ENCODE data around the gene SH3BGRL3. TPM values are rescaled to one million over a fixed set of nuclear protein-coding genes. Genes with fewer than 3 reads are reported as not detected.

Gene SH3BGRL3
- polyA plus RNA-seq, 3 donors: 478 to 1,744 (median 1,706) TPM

GRCh38 chr1:26290882-26291261 is 11.0 kb downstream of the SH3BGRL3 start:
- Mint-ChIP-seq H3K27me3 (ENCODE audit: low read depth in 3 of 3) (peaks cover 0 to 8% (median 3%) of the 10 kb centered on the region in 3 donors), H3K9me3 (no peaks in the 10 kb centered on the region), H3K36me3 (peaks cover 39 to 63% of the 10 kb centered on the region in 2 donors), H3K27ac (peak overlapping the region; percentile 96 to 100 (median 100)), H3K4me1 (peaks cover 79% of the 10 kb centered on the region), H3K4me3 (peak overlapping the region; percentile 56 to 79)
- H3K27me3 ChIP-seq (ENCODE audit: control insufficient read depth in 2 of 2, insufficient read depth in 2 of 2, low read length in 2 of 2): no peaks in the 10 kb centered on the region
- no peak for DNase-seq
- no peaks in the 10 kb centered on the region for H3K9me3 ChIP-seq (replicated peaks in 1 of 2; ENCODE audit: control insufficient read depth in 1 of 2, insufficient read depth in 1 of 2, low read length in 2 of 2)
- no peak overlapping the region for H2AFZ ChIP-seq (ENCODE audit: insufficient read depth, low read depth, low read length, poor library complexity, severe bottlenecking)
- WGBS (ENCODE audit: insufficient coverage): 47% methylated on average over 6 of the region's 11 CpGs
- no peaks in the 10 kb centered on the region for H4K20me1 ChIP-seq (ENCODE audit: insufficient read depth, low read length)
- TF ChIP-seq, protein P1, sequence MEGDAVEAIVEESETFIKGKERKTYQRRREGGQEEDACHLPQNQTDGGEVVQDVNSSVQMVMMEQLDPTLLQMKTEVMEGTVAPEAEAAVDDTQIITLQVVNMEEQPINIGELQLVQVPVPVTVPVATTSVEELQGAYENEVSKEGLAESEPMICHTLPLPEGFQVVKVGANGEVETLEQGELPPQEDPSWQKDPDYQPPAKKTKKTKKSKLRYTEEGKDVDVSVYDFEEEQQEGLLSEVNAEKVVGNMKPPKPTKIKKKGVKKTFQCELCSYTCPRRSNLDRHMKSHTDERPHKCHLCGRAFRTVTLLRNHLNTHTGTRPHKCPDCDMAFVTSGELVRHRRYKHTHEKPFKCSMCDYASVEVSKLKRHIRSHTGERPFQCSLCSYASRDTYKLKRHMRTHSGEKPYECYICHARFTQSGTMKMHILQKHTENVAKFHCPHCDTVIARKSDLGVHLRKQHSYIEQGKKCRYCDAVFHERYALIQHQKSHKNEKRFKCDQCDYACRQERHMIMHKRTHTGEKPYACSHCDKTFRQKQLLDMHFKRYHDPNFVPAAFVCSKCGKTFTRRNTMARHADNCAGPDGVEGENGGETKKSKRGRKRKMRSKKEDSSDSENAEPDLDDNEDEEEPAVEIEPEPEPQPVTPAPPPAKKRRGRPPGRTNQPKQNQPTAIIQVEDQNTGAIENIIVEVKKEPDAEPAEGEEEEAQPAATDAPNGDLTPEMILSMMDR (IDR thresholded peaks at IDR 0.05): no peak
- intact Hi-C loops (cut with micrococcal nuclease): loop anchor here in 1 of 2 donors (1.0 kb wide), 1 partner anchor 16 kb away; no protein-coding TSS in a partner anchor
- peak overlapping the region; percentile 92 for H3K9ac ChIP-seq (ENCODE audit: insufficient read depth, low read length, poor library complexity, severe bottlenecking)
- H3K27ac ChIP-seq (ENCODE audit: low read depth in 1 of 2, low read length in 2 of 2): peak overlapping the region; percentile 99 to 100
- peaks cover 34% of the 10 kb centered on the region for H3K79me2 ChIP-seq (ENCODE audit: insufficient read depth, low read length)
- peak overlapping the region; percentile 55 for H3K4me2 ChIP-seq (replicated peaks; ENCODE audit: extremely low read depth, low read length, poor library complexity, severe bottlenecking)
- peaks cover 74% of the 10 kb centered on the region in 2 donors for H3K4me1 ChIP-seq (ENCODE audit: control insufficient read depth in 1 of 2, insufficient read depth in 2 of 2, low read length in 2 of 2)
- H3K4me3 ChIP-seq (replicated peaks in 1 of 3; ENCODE audit: low read depth in 2 of 3, low read length in 3 of 3): peak overlapping the region in 1 of 3 experiments; percentile 52
- peaks cover 26 to 39% of the 10 kb centered on the region in 2 donors for H3K36me3 ChIP-seq (replicated peaks in 1 of 2; ENCODE audit: control insufficient read depth in 1 of 2, insufficient read depth in 2 of 2, low read length in 2 of 2)

DNA sequence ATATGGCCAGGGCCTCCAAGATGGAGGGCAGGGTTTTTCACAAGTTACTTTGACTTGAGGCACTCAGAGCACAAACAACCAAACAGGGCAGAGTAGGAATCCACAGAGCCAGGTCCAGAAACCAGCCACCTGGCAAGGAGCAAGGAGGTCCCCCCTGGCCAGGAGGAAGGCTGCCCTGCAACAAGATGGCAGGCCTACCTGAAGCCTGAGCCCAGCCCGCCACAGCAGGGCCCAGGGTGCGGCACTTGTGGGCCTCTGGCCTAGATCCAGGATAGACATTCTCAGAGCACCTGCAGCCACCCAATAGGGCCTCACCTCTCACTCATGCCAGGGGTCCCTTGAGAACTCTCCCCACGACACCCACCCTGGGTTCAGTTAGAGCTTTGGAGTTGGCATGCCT is 11.5 kb downstream of the SH3BGRL3 start:
- Mint-ChIP-seq H3K27me3 (ENCODE audit: low read depth in 3 of 3) (peaks cover 0 to 8% (median 6%) of the 10 kb centered on the region in 3 donors), H3K4me1 (peaks cover 73% of the 10 kb centered on the region), H3K36me3 (peaks cover 45 to 68% of the 10 kb centered on the region in 2 donors), H3K27ac (peak overlapping the region; percentile 96 to 100 (median 100)), H3K4me3 (no peak overlapping the region), H3K9me3 (no peaks in the 10 kb centered on the region)
- Histone ChIP-seq H2AFZ (ENCODE audit: insufficient read depth, low read depth, low read length, poor library complexity, severe bottlenecking) (no peak overlapping the region), H3K4me3 (replicated peaks in 1 of 3; ENCODE audit: low read depth in 2 of 3, low read length in 3 of 3) (peak overlapping the region in 1 of 3 experiments; percentile 52), H3K79me2 (ENCODE audit: insufficient read depth, low read length) (peaks cover 28% of the 10 kb centered on the region), H3K27me3 (ENCODE audit: control insufficient read depth in 2 of 2, insufficient read depth in 2 of 2, low read length in 2 of 2) (no peaks in the 10 kb centered on the region), H3K27ac (ENCODE audit: low read depth in 1 of 2, low read length in 2 of 2) (peak overlapping the region; percentile 99 to 100), H3K9ac (ENCODE audit: insufficient read depth, low read length, poor library complexity, severe bottlenecking) (peak overlapping the region; percentile 92), H3K4me2 (replicated peaks; ENCODE audit: extremely low read depth, low read length, poor library complexity, severe bottlenecking) (peak overlapping the region; percentile 55), H3K9me3 (replicated peaks in 1 of 2; ENCODE audit: control insufficient read depth in 1 of 2, insufficient read depth in 1 of 2, low read length in 2 of 2) (no peaks in the 10 kb centered on the region), H3K36me3 (replicated peaks in 1 of 2; ENCODE audit: control insufficient read depth in 1 of 2, insufficient read depth in 2 of 2, low read length in 2 of 2) (peaks cover 31 to 45% of the 10 kb centered on the region in 2 donors), H4K20me1 (ENCODE audit: insufficient read depth, low read length) (no peaks in the 10 kb centered on the region), H3K4me1 (ENCODE audit: control insufficient read depth in 1 of 2, insufficient read depth in 2 of 2, low read length in 2 of 2) (peaks cover 68% of the 10 kb centered on the region in 2 donors)
- TF ChIP-seq, protein P1 (IDR thresholded peaks at IDR 0.05): no peak
- intact Hi-C loops (cut with micrococcal nuclease): no loop called here
- DNase-seq: peak in 1 of 3 donors; percentile 5
- WGBS (ENCODE audit: insufficient coverage): 83% methylated on average over 3 of the region's 3 CpGs
